Spleen (tissue), 7 donors: Measurements from ENCODE around the gene ZBBX.

ENCODE experiments used
- POLR2A ChIP-seq, 3 donors: fragments of 450-650 bp; IDR thresholded peaks; one replicate each; pipeline ENCODE4 v1.5.1; 2017; ENCODE audit warnings: antibody characterized with exemption in 3 of 3, mild to moderate bottlenecking in 1 of 3
- POLR2AphosphoS5 ChIP-seq, 3 donors: sonication (generic); formaldehyde crosslinking; IDR thresholded peaks; one replicate each; pipeline ENCODE4 v1.5.1; 2017; ENCODE audit warnings: antibody characterized with exemption in 3 of 3
- TF ChIP-seq, protein P1 (sequence below), 11 experiments: fragments of 200-600 bp in 7 of 11; fragments of 450-650 bp in 4 of 11; sonication (generic) in 4 of 11; IDR thresholded peaks in 8 of 11; conservative IDR thresholded peaks in 3 of 11; 1 replicate in 7 of 11; 2 replicates in 4 of 11; pipeline versions ENCODE4 v1.4.0 to v1.8.0; 2016 to 2021; ENCODE audit warnings: antibody characterized with exemption in 11 of 11, inconsistent platforms in 4 of 11, mild to moderate bottlenecking in 1 of 11
- donor health status: DM: no; HTN: no; CAD: no; lungs with moderate emphysema.
- donor health status: DM: no; HTN: no; CAD: no.
- donor health status: DM: no; HTN: no; CAD: no.

DNA sequence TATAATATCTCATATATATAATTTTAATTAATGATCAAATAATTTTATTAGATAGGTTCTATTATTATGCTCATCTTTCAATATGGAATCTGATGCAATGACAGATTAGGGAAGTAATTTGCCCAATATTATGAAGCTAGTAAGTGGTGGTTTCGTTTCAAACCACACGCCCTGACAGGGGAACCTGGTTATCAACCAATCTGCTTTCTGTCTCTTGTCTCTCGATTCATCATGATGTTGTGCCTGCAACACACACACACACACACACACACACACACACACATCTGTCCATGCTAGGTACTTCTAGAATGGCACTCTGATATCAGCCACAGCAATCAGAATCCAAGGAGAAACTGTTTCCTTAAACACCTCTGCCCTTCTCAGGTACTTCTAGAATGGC lies 128.4 kb downstream of the ZBBX start:
- TF ChIP-seq POLR2A (IDR thresholded peaks at IDR 0.05) (no peak), POLR2AphosphoS5 (IDR thresholded peaks at IDR 0.05) (no peak)
- TF ChIP-seq, protein P1, sequence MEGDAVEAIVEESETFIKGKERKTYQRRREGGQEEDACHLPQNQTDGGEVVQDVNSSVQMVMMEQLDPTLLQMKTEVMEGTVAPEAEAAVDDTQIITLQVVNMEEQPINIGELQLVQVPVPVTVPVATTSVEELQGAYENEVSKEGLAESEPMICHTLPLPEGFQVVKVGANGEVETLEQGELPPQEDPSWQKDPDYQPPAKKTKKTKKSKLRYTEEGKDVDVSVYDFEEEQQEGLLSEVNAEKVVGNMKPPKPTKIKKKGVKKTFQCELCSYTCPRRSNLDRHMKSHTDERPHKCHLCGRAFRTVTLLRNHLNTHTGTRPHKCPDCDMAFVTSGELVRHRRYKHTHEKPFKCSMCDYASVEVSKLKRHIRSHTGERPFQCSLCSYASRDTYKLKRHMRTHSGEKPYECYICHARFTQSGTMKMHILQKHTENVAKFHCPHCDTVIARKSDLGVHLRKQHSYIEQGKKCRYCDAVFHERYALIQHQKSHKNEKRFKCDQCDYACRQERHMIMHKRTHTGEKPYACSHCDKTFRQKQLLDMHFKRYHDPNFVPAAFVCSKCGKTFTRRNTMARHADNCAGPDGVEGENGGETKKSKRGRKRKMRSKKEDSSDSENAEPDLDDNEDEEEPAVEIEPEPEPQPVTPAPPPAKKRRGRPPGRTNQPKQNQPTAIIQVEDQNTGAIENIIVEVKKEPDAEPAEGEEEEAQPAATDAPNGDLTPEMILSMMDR (IDR thresholded peaks at IDR 0.05 in 8 of 11, conservative IDR thresholded peaks at IDR 0.05 in 3 of 11), result no peak
